WTC11 (cell line): ENCODE data around the gene DNAJC8. TPM values are rescaled to one million over a fixed set of nuclear protein-coding genes. Genes with fewer than 3 reads are reported as not detected.

ENCODE experiments used
- ATAC-seq: fragments of 200-7000 bp; cut with Tn5 transposase; 2 replicates; pipeline ENCODE4 v1.10.0; 2021; ENCODE audit warnings: mild to moderate bottlenecking, moderate library complexity
- CTCF ChIA-PET: fragments of 300-600 bp; sonication (Branson Sonifier 250); formaldehyde crosslinking; loops from one replicate; lab custom pipeline; 2021; ENCODE audit warnings: antibody characterized with exemption; lab: Charles Lee
- POLR2A ChIA-PET: fragments of 350-600 bp; sonication (Branson Sonifier 250); formaldehyde crosslinking; loops from one replicate; lab custom pipeline; 2021; ENCODE audit warnings: antibody characterized with exemption; lab: Charles Lee
- DNase-seq: peaks from one replicate; pipeline ENCODE4 v3.0.0; 2021; ENCODE audit warnings: low spot score
- H3K27ac Mint-ChIP-seq: 2 replicates; pipeline ENCODE4 v1.8.0; 2021; ENCODE audit warnings: mixed read lengths
- H3K27me3 Mint-ChIP-seq: 2 replicates; pipeline ENCODE4 v1.8.0; 2021; ENCODE audit warnings: low read depth, mild to moderate bottlenecking, moderate library complexity, mixed read lengths
- H3K36me3 Mint-ChIP-seq: 2 replicates; pipeline ENCODE4 v1.8.0; 2021; ENCODE audit warnings: mixed read lengths
- H3K4me1 Mint-ChIP-seq: 2 replicates; pipeline ENCODE4 v1.8.0; 2022; ENCODE audit warnings: mixed read lengths
- H3K4me3 Mint-ChIP-seq: 2 replicates; pipeline ENCODE4 v1.8.0; 2021; ENCODE audit warnings: mild to moderate bottlenecking, moderate library complexity, mixed read lengths
- H3K9me3 Mint-ChIP-seq: 2 replicates; pipeline ENCODE4 v1.8.0; 2021; ENCODE audit warnings: mixed read lengths
- AFF4 ChIP-seq: sonication (generic); formaldehyde crosslinking; IDR thresholded peaks from 2 replicates; pipeline ENCODE4 v1.8.1; 2023; ENCODE audit warnings: mild to moderate bottlenecking, missing genetic modification reagents, borderline replicate concordance
- CBFB ChIP-seq: sonication (generic); formaldehyde crosslinking; IDR thresholded peaks from 2 replicates; pipeline ENCODE4 v1.8.1; 2022; ENCODE audit warnings: mild to moderate bottlenecking, low read depth, missing genetic modification reagents
- ESRRA ChIP-seq: sonication (generic); formaldehyde crosslinking; IDR thresholded peaks from 2 replicates; pipeline ENCODE4 v1.8.1; 2022; ENCODE audit warnings: mild to moderate bottlenecking, missing genetic modification reagents, borderline replicate concordance
- MXD4 ChIP-seq: fragments of 250-450 bp; sonication (Bioruptor Pico); IDR thresholded peaks from 2 replicates; pipeline ENCODE4 v1.8.0; 2021; ENCODE audit warnings: mild to moderate bottlenecking, moderate library complexity, borderline replicate concordance
- NR2C2 ChIP-seq: sonication (generic); formaldehyde crosslinking; IDR thresholded peaks from 2 replicates; pipeline ENCODE4 v1.8.0; 2022; ENCODE audit warnings: mild to moderate bottlenecking, missing genetic modification reagents
- NR3C1 ChIP-seq: sonication (generic); formaldehyde crosslinking; conservative IDR thresholded peaks from 2 replicates; pipeline ENCODE4 v1.8.1; 2023; ENCODE audit warnings: low read depth, mild to moderate bottlenecking, missing genetic modification reagents
- OVOL2 ChIP-seq: fragments of 250-450 bp; sonication (Bioruptor Pico); IDR thresholded peaks from 2 replicates; pipeline ENCODE4 v1.9.0; 2021; ENCODE audit warnings: mild to moderate bottlenecking, borderline replicate concordance
- PRRX2 ChIP-seq: fragments of 250-450 bp; sonication (Bioruptor Pico); IDR thresholded peaks from 2 replicates; pipeline ENCODE4 v1.8.0; 2021; ENCODE audit warnings: mild to moderate bottlenecking
- RELA ChIP-seq: sonication (generic); formaldehyde crosslinking; IDR thresholded peaks from 2 replicates; pipeline ENCODE4 v1.8.1; 2022; ENCODE audit warnings: missing genetic modification reagents, mild to moderate bottlenecking, borderline replicate concordance
- RORB ChIP-seq: fragments of 250-450 bp; sonication (Bioruptor Pico); IDR thresholded peaks from 2 replicates; pipeline ENCODE4 v1.9.0; 2021; ENCODE audit warnings: mild to moderate bottlenecking
- SOX15 ChIP-seq: fragments of 250-450 bp; sonication (Bioruptor Pico); IDR thresholded peaks from 2 replicates; pipeline ENCODE4 v1.9.0; 2021; ENCODE audit warnings: mild to moderate bottlenecking
- TCF7 ChIP-seq: sonication (generic); formaldehyde crosslinking; IDR thresholded peaks from 2 replicates; pipeline ENCODE4 v1.8.0; 2022; ENCODE audit warnings: mild to moderate bottlenecking, low read depth, missing genetic modification reagents, moderate library complexity
- USF1 ChIP-seq: sonication (generic); formaldehyde crosslinking; IDR thresholded peaks from 2 replicates; pipeline ENCODE4 v1.8.0; 2022; ENCODE audit warnings: mild to moderate bottlenecking, missing genetic modification reagents
- ZBTB21 ChIP-seq: sonication (generic); formaldehyde crosslinking; IDR thresholded peaks from 2 replicates; pipeline ENCODE4 v1.8.1; 2023; ENCODE audit warnings: mild to moderate bottlenecking, missing genetic modification reagents, borderline replicate concordance
- ZNF263 ChIP-seq: sonication (generic); formaldehyde crosslinking; IDR thresholded peaks from 2 replicates; pipeline ENCODE4 v1.8.1; 2022; ENCODE audit warnings: low read depth, mild to moderate bottlenecking, moderate library complexity, missing genetic modification reagents
- ZNF317 ChIP-seq: sonication (generic); formaldehyde crosslinking; IDR thresholded peaks from 2 replicates; pipeline ENCODE4 v1.8.1; 2023; ENCODE audit warnings: low read depth, mild to moderate bottlenecking, moderate library complexity, missing genetic modification reagents, borderline replicate concordance
- ZNF532 ChIP-seq: fragments of 250-450 bp; sonication (Bioruptor Pico); IDR thresholded peaks from 2 replicates; pipeline ENCODE4 v1.9.0; 2021; ENCODE audit warnings: mild to moderate bottlenecking, borderline replicate concordance
- ZSCAN18 ChIP-seq: fragments of 250-450 bp; sonication (Bioruptor Pico); IDR thresholded peaks from 2 replicates; pipeline ENCODE4 v2.1.2; 2022; ENCODE audit warnings: mild to moderate bottlenecking, moderate library complexity
- total RNA-seq: library from RNA; stranded (reverse); gene quantifications from 3 replicates; pipeline ENCODE4 v1.2.3, GENCODE V29; 2021

Gene DNAJC8
- total RNA-seq, 1 experiment from 2014 or later: 112 TPM

- peaks cover 10% of the 10 kb centered on the region for H3K4me1 Mint-ChIP-seq
- TF ChIP-seq RELA (CRISPR knock-in tag) (no peak), ZNF532 (no peak), PRRX2 (CRISPR knock-in tag) (no peak), ESRRA (CRISPR knock-in tag) (no peak), CBFB (CRISPR knock-in tag) (no peak), ZNF263 (CRISPR knock-in tag) (no peak), OVOL2 (CRISPR knock-in tag) (no peak), NR2C2 (no peak), AFF4 (CRISPR knock-in tag) (no peak), TCF7 (CRISPR knock-in tag) (no peak), ZBTB21 (CRISPR knock-in tag) (no peak), ZNF317 (CRISPR knock-in tag) (no peak), USF1 (CRISPR knock-in tag) (no peak)
- no peak overlapping the region for H3K4me3 Mint-ChIP-seq
- H3K27ac Mint-ChIP-seq: peak overlapping the region; percentile 86; the same call in 1 of the 2 replicates
- H3K27me3 Mint-ChIP-seq: no peaks in the 10 kb centered on the region
- no peak for DNase-seq
- ATAC-seq: no peak
- no peaks in the 10 kb centered on the region for H3K9me3 Mint-ChIP-seq
- ChIA-PET POLR2A (interaction anchor here (0.6 kb wide), 1 partner anchor 9 kb away, joined by 4 read pairs; no protein-coding TSS in a partner anchor), CTCF (interaction anchor here (0.6 to 1.1 kb wide), 3 partner anchors 25 to 85 kb away, joined by 3 to 4 read pairs (median 3); partner anchors contain the start of gene EYA3)
- H3K36me3 Mint-ChIP-seq: no peaks in the 10 kb centered on the region
These were observed 59.5 kb downstream of the DNAJC8 start for GRCh38 chr1:28173151-28173979.

- ChIA-PET POLR2A (no interaction called here), CTCF (interaction anchor here (0.7 kb wide), 2 partner anchors 29 to 210 kb away, joined by 3 to 4 read pairs; no protein-coding TSS in a partner anchor)
- H3K4me1 Mint-ChIP-seq: peaks cover 10% of the 10 kb centered on the region
- peak overlapping the region; percentile 54; the same call in 1 of the 2 replicates for H3K27ac Mint-ChIP-seq
- H3K4me3 Mint-ChIP-seq: no peak overlapping the region
- ATAC-seq: no peak
- no peaks in the 10 kb centered on the region for H3K27me3 Mint-ChIP-seq
- H3K9me3 Mint-ChIP-seq: no peaks in the 10 kb centered on the region
- no peak for DNase-seq
- H3K36me3 Mint-ChIP-seq: no peaks in the 10 kb centered on the region
- TF ChIP-seq ZSCAN18 (CRISPR knock-in tag) (no peak), TCF7 (CRISPR knock-in tag) (no peak), ZNF532 (no peak), SOX15 (CRISPR knock-in tag) (no peak), MXD4 (CRISPR knock-in tag) (no peak), NR3C1 (CRISPR knock-in tag) (no peak), RORB (CRISPR knock-in tag) (no peak)
These were observed 60.1 kb downstream of the DNAJC8 start for GRCh38 chr1:28172713-28173150.
